Activated CD4-positive, alpha-beta T cell treated with anti-CD3 and anti-CD28 coated beads, Interleukin-2, amount 10 ng/mL, durations not matched to agents 7 days and 5 days (primary cell): Measurements from ENCODE around the gene DRAM2. TPM values are rescaled to one million over a fixed set of nuclear protein-coding genes. Genes with fewer than 3 reads are reported as not detected.

Experiments
- CTCF ChIA-PET: fragments of 350-600 bp; sonication (Branson Sonifier 250); formaldehyde crosslinking; loops from one replicate; lab custom pipeline; 2021; ENCODE audit warnings: antibody characterized with exemption; lab: Charles Lee
- POLR2A ChIA-PET: fragments of 350-600 bp; sonication (Branson Sonifier 250); formaldehyde crosslinking; loops from one replicate; lab custom pipeline; 2021; ENCODE audit warnings: antibody characterized with exemption; lab: Charles Lee
- DNase-seq: peaks from one replicate; pipeline ENCODE4 v3.0.0-alpha.2; 2020
- H3K27ac Mint-ChIP-seq: one replicate; pipeline ENCODE4 v1.8.0; 2021; ENCODE audit warnings: mild to moderate bottlenecking, moderate library complexity, mixed read lengths
- H3K27me3 Mint-ChIP-seq: one replicate; pipeline ENCODE4 v1.8.0; 2021; ENCODE audit warnings: mixed read lengths
- H3K36me3 Mint-ChIP-seq: one replicate; pipeline ENCODE4 v1.8.0; 2021; ENCODE audit warnings: low read depth, mixed read lengths
- H3K4me1 Mint-ChIP-seq: one replicate; pipeline ENCODE4 v1.8.0; 2021; ENCODE audit warnings: mixed read lengths
- H3K4me3 Mint-ChIP-seq: one replicate; pipeline ENCODE4 v1.8.0; 2021; ENCODE audit warnings: mild to moderate bottlenecking, moderate library complexity, mixed read lengths
- H3K9me3 Mint-ChIP-seq: one replicate; pipeline ENCODE4 v1.8.0; 2021; ENCODE audit warnings: mixed read lengths
- total RNA-seq, 2 experiments: library from RNA; stranded (reverse); gene quantifications; one replicate each; pipeline ENCODE4 v1.2.3, GENCODE V29; 2021

The DRAM2 gene
- total RNA-seq, 2 experiments from 2014 or later: 29.3 to 37.0 TPM

DNA sequence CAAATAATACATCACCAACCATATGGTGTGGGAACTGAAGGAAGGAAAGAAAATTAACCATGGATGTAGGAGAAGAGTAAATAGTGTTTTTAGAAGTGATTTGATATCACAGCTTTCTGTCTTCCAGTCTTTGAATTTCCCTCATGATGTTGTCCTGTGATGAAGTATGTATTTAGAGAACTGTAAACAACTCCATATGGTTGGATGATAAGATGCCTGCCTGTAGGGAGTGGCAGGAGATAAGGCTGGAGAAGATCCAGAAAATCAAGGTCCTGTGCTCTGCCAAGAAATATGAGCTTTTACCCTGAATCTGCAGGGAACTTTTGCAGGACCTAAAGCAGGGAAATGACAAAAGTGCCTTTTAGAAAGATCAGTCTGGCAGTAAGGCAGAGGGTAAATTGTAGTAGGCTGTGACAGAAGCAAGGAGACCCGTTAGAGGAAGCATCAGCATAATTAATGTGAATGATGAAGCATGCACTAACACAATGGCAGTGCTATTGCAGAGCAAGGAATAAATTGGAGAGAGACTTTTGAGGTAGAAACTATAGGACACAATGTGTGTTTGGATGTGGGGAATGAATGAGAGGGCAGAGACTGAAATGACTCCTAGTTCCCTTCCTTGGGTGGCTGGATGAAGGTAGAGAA lies 22.1 kb upstream of the DRAM2 start:
- Mint-ChIP-seq H3K36me3 (peaks cover 39% of the 10 kb centered on the region), H3K27ac (no peak overlapping the region)

DNA sequence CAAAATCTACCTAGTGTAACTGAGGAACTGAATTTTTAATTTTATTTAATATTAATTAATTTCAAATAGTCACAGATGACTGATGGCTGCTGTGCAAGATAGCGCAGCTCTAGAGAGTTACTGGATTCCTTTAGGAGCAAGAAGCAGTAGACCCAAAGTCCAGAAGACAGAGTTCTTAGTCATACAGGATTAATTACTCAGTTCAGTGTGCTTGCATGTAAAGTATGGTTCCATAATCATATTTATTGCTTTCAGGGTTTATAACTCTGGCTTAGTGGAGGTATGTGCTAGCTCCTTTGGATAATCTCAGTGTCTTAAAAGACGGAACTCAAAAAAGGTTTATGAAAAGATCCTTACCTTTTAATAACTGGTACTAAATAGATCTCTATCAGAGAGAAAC lies 17.5 kb upstream of the DRAM2 start:
- no peak overlapping the region for H3K27ac Mint-ChIP-seq
- ChIA-PET CTCF (no interaction called here), POLR2A (no interaction called here)
- H3K4me3 Mint-ChIP-seq: no peak overlapping the region
- no peaks in the 10 kb centered on the region for H3K9me3 Mint-ChIP-seq
- no peak for DNase-seq
- H3K36me3 Mint-ChIP-seq: peaks cover 67% of the 10 kb centered on the region
- peaks cover 33% of the 10 kb centered on the region for H3K4me1 Mint-ChIP-seq
- H3K27me3 Mint-ChIP-seq: no peaks in the 10 kb centered on the region

More for the DNA sequence above, 22.1 kb upstream of the DRAM2 start:
- no peaks in the 10 kb centered on the region for H3K27me3 Mint-ChIP-seq
- CTCF ChIA-PET: interaction anchor here (1.0 kb wide), 1 partner anchor 18 kb away, joined by 3 read pairs; no protein-coding TSS in a partner anchor
- POLR2A ChIA-PET: no interaction called here
- no peak overlapping the region for H3K4me3 Mint-ChIP-seq
- H3K4me1 Mint-ChIP-seq: peaks cover 6% of the 10 kb centered on the region
- no peak for DNase-seq
- no peaks in the 10 kb centered on the region for H3K9me3 Mint-ChIP-seq

DNA sequence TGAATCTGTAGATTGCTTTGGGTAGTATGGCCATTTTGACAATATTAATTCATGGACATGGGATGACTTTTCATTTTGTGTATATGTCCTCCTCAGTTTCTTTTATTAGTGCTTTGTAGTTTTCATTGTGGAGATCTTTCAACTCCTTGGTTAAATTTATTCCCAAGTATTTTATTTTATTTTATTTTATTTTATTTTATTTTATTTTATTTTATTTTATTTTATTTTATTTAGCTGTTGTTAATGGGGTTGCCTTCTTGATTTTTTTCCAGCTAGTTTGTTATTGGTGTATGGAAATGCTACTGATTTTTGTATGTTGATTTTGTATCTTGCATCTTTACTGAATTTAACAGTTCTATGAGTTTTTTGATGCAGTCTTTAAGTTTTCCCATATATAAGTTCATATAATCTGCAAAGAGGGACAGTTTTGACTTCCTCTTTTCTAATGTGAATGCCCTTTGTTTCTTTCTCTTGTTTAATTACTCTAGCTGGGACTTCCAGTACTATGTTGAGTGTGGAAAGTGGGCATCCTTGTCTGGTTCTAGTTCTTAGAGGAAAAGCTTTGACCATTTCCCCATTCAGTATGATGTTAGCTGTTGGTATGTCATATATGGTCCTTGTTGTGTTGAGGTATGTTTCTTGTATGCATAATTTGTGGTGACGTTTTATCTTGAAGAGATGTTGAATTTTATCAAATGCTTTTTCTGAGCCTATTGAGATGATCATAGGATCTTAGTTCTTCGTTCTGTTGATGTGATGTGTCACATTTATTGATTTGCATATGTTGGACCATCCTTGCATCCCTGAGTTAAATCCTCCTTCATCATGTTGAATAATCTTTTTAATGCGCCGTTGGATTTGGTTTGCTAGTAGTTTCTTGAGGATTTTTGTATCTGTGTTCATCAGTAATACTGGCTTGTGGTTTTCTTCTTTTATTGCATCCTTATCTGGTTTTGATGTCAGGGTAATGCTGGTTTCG lies 14.4 kb upstream of the DRAM2 start:
- H3K4me3 Mint-ChIP-seq: no peak overlapping the region
- peaks cover 57% of the 10 kb centered on the region for H3K4me1 Mint-ChIP-seq
- ChIA-PET POLR2A (no interaction called here), CTCF (interaction anchor here (0.6 to 1.1 kb wide), 4 partner anchors 11 to 1680 kb away, joined by 3 to 5 read pairs (median 3); no protein-coding TSS in a partner anchor)
- H3K9me3 Mint-ChIP-seq: no peaks in the 10 kb centered on the region
- H3K27ac Mint-ChIP-seq: no peak overlapping the region
- H3K36me3 Mint-ChIP-seq: peaks cover 76% of the 10 kb centered on the region
- DNase-seq: no peak
- H3K27me3 Mint-ChIP-seq: no peaks in the 10 kb centered on the region

DNA sequence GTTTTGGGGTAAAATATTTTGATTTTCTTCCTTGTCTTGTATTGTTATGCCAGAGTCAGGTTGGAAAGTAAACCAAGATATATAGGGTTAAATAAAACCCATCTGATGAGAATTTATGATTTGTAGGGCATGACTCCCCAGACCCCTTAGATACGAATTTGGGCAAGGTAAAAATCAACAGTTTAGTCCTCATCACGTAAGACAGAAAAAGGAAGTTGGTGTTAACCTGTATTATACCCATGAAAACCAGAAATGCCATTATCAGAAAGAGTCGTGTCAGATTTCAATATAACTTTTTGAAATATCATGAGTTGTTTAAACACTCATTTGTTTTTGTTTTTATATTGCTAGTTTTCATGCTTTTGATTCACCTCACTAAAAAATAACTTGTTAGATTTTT lies 11.9 kb upstream of the DRAM2 start:
- DNase-seq: no peak
- no peak overlapping the region for H3K4me3 Mint-ChIP-seq
- CTCF ChIA-PET: interaction anchor here (2.3 kb wide), 1 partner anchor 12 kb away, joined by 6 read pairs; the partner anchor contains the start of genes CEPT1 and DRAM2
- H3K36me3 Mint-ChIP-seq: peaks cover 82% of the 10 kb centered on the region
- H3K27me3 Mint-ChIP-seq: no peaks in the 10 kb centered on the region
- no peak overlapping the region for H3K27ac Mint-ChIP-seq
- POLR2A ChIA-PET: no interaction called here
- H3K4me1 Mint-ChIP-seq: peaks cover 72% of the 10 kb centered on the region
- no peaks in the 10 kb centered on the region for H3K9me3 Mint-ChIP-seq

DNA sequence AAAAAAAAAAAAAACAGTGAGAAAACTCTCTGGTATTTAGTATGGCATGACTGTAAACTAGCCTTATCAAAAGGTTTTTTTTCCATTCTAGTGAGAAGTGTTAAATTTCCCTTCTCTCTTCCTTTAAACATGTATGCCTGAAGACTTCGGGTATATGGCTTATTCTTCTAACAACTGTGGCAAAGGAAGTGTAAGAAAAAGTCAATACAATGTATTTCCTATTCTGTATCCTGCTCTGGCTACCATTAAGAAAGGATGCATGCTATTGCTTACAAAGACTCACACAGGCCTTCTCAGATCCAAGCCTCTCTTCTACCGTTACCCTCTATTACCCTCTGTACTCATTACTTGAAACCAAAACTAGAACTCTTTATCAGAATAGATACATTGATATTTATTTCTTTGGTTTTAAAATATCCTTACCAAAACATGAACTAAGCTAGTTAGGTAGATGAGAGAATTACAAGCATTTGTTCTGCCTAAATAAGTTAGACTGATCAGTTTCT lies 8.5 kb upstream of the DRAM2 start:
- no peak for DNase-seq
- ChIA-PET CTCF (no interaction called here), POLR2A (no interaction called here)
- Mint-ChIP-seq H3K27me3 (no peaks in the 10 kb centered on the region), H3K4me1 (peaks cover 71% of the 10 kb centered on the region), H3K9me3 (no peaks in the 10 kb centered on the region), H3K27ac (no peak overlapping the region), H3K36me3 (peaks cover 66% of the 10 kb centered on the region), H3K4me3 (no peak overlapping the region)

DNA sequence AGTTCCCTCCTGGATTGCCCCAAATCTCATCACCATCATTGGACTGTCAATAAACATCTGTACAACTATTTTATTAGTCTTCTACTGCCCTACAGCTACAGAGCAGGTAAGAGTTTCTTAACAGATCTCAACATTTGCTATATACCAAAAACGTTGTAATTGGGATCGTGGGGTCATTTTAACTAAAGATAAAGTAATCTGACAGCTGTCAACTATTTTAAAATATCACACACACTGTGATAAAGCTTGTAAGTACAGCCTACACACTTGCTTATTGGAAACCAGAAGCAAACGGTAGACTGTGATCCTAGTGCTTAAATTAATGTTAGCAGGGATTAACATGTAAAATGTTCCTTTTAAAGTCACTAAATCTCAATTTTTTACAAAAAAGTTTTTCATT lies 8.1 kb upstream of the DRAM2 start:
- Mint-ChIP-seq H3K4me1 (peaks cover 70% of the 10 kb centered on the region), H3K36me3 (peaks cover 62% of the 10 kb centered on the region), H3K27ac (no peak overlapping the region), H3K27me3 (no peaks in the 10 kb centered on the region), H3K9me3 (no peaks in the 10 kb centered on the region), H3K4me3 (no peak overlapping the region)
- ChIA-PET POLR2A (no interaction called here), CTCF (no interaction called here)
- no peak for DNase-seq

DNA sequence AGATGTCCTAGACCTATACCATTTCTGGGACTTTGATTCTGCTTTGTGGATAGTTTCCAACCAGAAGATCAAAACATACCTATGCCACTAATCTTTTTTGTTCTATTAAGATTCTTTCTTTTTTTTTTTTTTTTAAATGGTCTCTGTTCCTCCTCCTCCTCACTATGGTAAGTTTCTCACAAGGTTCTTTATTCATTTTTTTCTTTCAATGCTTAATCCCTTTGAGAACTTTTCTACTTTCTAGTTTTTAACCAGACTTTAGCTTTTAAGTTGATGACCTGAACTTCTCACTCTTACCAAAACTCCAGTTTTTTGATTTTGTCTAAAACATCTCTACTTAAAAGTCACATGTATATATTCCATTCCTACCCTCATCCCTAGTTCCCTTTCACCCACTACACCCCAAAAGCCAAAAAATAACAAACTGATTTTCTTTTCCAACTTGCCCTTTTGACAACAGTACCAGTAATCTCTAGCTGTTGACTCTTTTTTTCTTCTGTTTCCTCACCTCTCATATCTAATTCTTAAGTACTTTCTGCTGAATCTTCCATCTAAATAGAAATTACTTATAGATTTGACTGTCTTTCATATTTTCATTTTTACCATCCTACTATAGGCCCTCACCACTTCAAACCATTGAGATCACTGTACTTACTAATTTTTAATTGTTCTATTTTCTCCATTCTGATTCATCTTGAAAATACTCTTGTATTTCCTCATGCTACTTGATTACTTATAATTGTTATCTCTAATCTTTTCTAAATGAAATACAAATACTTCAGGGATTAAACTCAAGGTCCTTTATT lies 6.3 kb upstream of the DRAM2 start:
- Mint-ChIP-seq H3K36me3 (peaks cover 46% of the 10 kb centered on the region), H3K27ac (no peak overlapping the region), H3K27me3 (no peaks in the 10 kb centered on the region), H3K9me3 (no peaks in the 10 kb centered on the region), H3K4me1 (peaks cover 67% of the 10 kb centered on the region), H3K4me3 (no peak overlapping the region)
- CTCF ChIA-PET: interaction anchor here (0.6 kb wide), 1 partner anchor 304 kb away, joined by 3 read pairs; no protein-coding TSS in a partner anchor
- POLR2A ChIA-PET: no interaction called here
- no peak for DNase-seq

DNA sequence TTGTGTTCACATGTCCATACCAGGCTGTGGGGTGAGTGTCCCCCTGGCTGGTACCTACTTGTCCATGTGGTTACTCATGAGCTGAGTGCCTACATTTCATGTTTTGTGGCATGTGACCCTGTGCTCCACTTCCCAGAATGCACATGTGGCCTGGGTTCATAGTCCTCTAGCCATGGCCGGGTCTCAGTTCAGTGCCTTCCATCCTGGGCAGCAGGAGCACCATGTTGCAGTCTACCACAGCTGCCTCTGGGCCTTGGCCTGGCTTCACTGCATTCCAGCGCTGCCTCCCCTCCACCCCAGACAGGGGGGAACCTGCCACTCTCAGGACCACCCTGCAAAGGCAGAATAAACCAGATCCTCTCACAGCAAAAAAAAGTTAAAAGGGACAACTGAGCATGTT lies 5.6 kb upstream of the DRAM2 start:
- Mint-ChIP-seq H3K27me3 (no peaks in the 10 kb centered on the region), H3K9me3 (no peaks in the 10 kb centered on the region), H3K27ac (no peak overlapping the region), H3K4me3 (no peak overlapping the region), H3K4me1 (peaks cover 71% of the 10 kb centered on the region), H3K36me3 (peaks cover 41% of the 10 kb centered on the region)
- CTCF ChIA-PET: no interaction called here
- POLR2A ChIA-PET: no interaction called here
- no peak for DNase-seq

DNA sequence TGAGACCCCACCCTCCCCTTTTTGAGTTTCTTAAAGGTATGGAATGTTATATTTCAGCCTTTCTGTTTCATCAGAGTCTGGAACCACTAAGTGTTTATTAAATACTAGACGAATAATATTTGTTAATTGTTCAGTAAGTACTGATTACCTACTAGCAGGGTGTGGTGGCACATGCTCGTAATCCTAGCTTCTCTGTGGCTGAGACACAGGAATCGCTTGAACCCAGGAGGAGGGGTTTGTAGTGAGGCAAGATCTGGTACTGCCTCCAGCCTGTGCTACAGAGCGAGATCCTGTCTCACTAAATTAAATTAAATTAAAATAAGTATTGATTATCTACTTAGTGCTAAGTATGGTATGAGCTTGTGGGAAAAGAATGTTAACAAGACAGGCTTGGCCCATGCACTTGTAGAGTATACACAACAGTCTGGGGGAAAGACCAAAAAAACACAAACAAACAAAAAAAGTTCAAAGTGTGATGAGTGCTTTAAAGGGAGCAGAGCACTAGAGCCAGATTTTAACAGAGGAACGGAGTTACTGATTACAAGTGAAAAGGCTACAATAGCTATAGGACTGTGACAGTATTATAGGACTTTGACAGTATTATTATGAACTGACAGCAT lies 2.6 kb upstream of the DRAM2 start:
- ChIA-PET CTCF (interaction anchor here (1.4 to 1.5 kb wide), 2 partner anchors 54 to 77 kb away, joined by 3 to 4 read pairs; no protein-coding TSS in a partner anchor), POLR2A (no interaction called here)
- no peak for DNase-seq
- no peak overlapping the region for H3K4me3 Mint-ChIP-seq
- H3K27me3 Mint-ChIP-seq: no peaks in the 10 kb centered on the region
- no peak overlapping the region for H3K27ac Mint-ChIP-seq
- no peaks in the 10 kb centered on the region for H3K9me3 Mint-ChIP-seq
- H3K4me1 Mint-ChIP-seq: peaks cover 58% of the 10 kb centered on the region
- H3K36me3 Mint-ChIP-seq: peaks cover 24% of the 10 kb centered on the region

DNA sequence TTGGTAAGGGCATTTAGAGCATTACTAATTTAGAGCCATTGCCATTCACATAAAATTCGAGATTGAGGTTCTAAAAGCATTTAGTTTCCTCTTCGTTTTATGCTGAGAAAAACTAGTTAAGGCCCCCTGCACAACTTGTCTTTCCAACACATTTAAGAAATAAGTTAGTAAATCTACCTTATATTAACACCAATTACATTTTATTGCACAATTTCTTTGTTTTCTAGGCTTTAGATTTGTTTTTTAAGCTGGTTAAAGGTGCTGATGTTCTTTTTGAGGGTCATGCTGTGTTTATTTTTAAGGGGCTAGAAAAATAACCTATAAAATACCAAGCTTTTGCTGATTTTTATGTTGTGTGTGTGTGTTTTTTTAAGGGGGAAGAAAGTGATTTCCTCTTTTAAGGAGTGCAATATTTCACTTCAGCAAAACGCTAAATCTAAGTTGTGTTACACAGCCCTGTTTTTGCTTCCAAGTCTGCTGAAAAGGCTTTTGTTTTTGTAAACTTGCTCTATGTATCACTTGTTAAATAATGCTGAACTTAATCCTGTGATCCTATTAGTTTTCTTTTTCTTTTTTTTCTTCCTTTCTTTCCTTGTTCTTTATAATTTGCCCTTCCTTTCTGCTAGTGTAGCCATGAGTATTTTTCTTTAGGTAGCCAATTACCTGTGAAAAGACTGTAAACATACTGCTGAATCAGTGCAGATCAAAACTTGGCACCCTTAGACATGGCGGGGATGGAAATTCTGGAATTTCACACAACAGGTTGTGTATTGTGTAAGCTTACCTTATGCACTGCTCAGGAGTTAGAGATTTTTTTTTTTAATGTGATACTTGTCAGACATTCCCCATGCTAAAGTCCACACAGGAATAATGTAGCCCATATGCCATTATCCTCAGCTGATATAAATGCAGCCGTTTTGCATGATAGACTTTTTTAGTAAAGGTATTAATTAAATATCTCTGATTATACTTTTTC lies 1.6 kb upstream of the DRAM2 start:
- Mint-ChIP-seq H3K36me3 (peaks cover 29% of the 10 kb centered on the region), H3K9me3 (no peaks in the 10 kb centered on the region), H3K27me3 (no peaks in the 10 kb centered on the region), H3K4me3 (peak overlapping the region; percentile 93), H3K27ac (peak overlapping the region; percentile 63), H3K4me1 (peaks cover 52% of the 10 kb centered on the region)
- no peak for DNase-seq
- ChIA-PET POLR2A (no interaction called here), CTCF (interaction anchor here (1.5 kb wide), 1 partner anchor 77 kb away, joined by 4 read pairs; no protein-coding TSS in a partner anchor)

DNA sequence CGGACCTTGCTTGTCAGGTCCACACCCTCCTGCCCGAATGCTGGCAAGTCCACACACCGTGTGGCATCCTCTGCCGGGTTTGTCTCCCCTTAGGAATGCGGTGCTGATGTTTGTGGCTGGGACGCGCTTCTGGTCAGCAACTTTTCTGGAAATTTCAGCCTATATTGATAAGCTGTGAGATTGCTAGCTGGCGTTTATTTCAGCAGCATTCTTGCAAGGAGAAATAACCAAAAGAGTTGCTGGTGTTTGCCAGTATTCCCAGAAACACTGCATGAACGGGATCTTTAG lies 731 bp upstream of the DRAM2 start:
- H3K4me1 Mint-ChIP-seq: peaks cover 46% of the 10 kb centered on the region
- H3K36me3 Mint-ChIP-seq: peaks cover 28% of the 10 kb centered on the region
- H3K9me3 Mint-ChIP-seq: no peaks in the 10 kb centered on the region
- H3K27ac Mint-ChIP-seq: peak overlapping the region; percentile 63
- no peaks in the 10 kb centered on the region for H3K27me3 Mint-ChIP-seq
- no peak for DNase-seq
- ChIA-PET POLR2A (interaction anchor here (0.6 kb wide), 1 partner anchor 616 kb away, joined by 4 read pairs; no protein-coding TSS in a partner anchor), CTCF (interaction anchor here (1.9 kb wide), 1 partner anchor 10 kb away, joined by 6 read pairs; no protein-coding TSS in a partner anchor)
- peak overlapping the region; percentile 93 for H3K4me3 Mint-ChIP-seq
